GM21526 (cell line): ENCODE data around the gene RLN3.

Source experiments
- ATAC-seq: cut with Tn5 transposase; IDR thresholded peaks from one replicate; pipeline ENCODE4 v1.9.1; 2021; ENCODE audit warnings: moderate library complexity; ENCODE audit not compliant: unreplicated experiment, low FRiP score

RLN3 gene

DNA sequence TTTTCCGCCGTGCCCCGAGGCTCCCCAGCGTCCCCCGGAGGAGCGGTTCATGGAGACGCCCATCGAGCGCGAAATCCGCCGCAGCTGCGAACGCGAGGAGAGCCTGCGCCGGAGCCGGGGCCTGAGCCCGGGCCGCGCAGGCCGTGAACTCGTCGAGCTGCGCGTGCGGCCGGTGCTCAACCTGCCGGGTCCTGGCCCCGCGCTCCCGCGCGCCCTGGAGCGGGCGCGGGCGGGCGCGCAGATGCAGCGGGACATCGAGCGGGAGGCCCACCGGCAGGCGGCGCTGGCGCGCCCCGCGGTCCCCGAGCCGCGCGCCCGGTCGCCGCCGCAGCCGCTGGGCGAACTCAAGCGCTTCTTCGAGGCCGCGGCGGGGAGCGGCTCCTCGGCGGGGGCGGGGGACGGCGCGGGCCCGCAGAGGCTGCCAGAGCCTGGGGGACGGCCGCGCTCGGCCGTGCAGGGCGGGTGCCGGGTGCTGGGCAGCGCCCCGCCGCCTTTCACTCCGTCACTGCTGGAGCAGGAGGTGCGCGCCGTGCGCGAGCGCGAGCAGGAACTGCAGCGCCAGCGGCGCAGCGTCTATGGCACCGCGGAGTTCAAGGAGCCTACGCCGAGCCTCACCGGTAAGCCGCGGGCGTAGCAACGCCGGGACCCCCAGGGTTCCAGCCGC is 45.4 kb downstream of the RLN3 start:
- ATAC-seq: peak; percentile 54

DNA sequence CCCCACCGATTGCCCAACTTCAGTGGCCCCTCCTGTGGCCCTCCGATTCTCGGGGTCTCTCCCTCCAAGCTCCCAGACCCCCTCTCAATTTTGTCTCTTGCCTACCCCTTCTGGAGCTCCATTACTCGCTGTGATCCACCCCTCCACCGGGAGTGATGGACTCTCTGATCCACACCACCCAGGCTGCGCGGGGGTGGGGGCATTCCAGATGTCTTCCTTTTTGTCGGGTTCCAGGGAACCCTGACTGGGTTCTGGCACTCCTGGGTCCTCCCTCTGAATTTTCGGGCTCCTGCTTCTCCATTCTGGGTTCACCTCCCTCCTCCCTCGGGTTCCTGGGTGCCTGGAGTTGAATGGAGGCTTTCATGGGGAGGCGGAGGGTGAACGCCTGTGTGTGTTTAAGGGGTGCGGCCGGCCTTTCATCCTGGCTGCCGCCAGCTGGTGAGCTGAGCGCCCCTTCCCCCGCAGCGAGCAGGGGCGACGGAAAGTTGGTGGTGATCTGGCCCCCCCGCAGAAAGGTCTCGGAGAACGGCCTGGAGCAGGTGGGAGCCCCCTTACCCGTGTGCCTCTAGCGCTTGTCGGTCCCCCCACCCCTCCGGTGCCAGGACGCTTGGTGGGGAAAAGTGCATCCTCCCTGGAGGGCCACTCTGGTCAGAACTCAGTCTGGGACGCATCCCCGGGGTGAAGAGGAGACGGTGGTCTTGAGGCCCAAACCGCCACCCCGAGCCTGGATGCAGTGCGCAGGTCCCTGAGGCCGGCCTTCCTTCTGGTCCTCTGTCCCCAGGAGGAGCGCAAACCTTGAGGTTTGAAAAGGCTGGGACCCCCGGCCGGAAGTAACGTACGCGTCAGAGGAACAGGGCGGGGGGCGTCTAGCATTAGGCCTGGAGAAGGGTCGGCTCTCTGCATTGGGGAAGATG is 46.2 kb downstream of the RLN3 start:
- ATAC-seq: no peak

DNA sequence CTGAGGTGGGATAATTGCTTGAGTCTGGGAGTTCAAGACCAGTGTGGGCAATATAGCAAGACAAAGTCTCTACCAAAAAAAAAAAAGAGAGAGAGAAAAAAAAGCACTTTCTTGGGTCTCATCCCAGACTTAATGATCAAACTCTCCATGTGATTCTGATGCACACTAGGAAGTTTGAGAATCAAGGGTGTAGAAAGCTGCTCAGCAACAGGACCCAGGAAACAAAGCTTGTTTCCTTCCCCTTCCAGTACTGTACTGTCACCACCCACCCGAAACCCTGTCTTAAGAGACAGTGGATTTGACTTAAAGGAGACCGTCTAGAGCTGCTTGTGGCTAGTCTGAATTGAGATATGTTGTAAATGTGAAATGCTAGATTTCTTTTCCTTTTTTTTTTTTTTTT is 50.5 kb downstream of the RLN3 start:
- no peak for ATAC-seq
